ENCODE results near the gene KCNT1. TPM values are rescaled to one million over a fixed set of nuclear protein-coding genes. Genes with fewer than 3 reads are reported as not detected.

Gene KCNT1
- total RNA-seq, 4 donors from 2014 or later = 0.06 to 0.17 TPM; not detected in 2

- no peak for DNase-seq (ENCODE audit: extremely low spot score)
- H3K9me3 ChIP-seq = peaks cover 0 to 12% (median 10%) of the 10 kb centered on the region in 4 donors
- 90% methylated on average over 26 of the region's 26 CpGs for WGBS
- intact Hi-C loops (cut with DNase I) = no loop called here
- H3K4me3 ChIP-seq = no peak overlapping the region
- H3K36me3 ChIP-seq = no peaks in the 10 kb centered on the region
- H3K27ac ChIP-seq (replicated peaks in 1 of 4) = no peak overlapping the region
- peaks cover 0 to 69% (median 5%) of the 10 kb centered on the region in 4 donors for H3K27me3 ChIP-seq
- H3K4me1 ChIP-seq = no peaks in the 10 kb centered on the region
- TF ChIP-seq POLR2A (IDR thresholded peaks at IDR 0.05; ENCODE audit: low read depth) = no peak
- TF ChIP-seq EP300 (IDR thresholded peaks at IDR 0.05) = no peak
- no peak for TF ChIP-seq CTCF (IDR thresholded peaks at IDR 0.05)
- no peak for TF ChIP-seq POLR2AphosphoS5 (IDR thresholded peaks at IDR 0.05)
Observed at GRCh38 chr9:135770771-135771170, 68.8 kb downstream of the KCNT1 start.

DNA sequence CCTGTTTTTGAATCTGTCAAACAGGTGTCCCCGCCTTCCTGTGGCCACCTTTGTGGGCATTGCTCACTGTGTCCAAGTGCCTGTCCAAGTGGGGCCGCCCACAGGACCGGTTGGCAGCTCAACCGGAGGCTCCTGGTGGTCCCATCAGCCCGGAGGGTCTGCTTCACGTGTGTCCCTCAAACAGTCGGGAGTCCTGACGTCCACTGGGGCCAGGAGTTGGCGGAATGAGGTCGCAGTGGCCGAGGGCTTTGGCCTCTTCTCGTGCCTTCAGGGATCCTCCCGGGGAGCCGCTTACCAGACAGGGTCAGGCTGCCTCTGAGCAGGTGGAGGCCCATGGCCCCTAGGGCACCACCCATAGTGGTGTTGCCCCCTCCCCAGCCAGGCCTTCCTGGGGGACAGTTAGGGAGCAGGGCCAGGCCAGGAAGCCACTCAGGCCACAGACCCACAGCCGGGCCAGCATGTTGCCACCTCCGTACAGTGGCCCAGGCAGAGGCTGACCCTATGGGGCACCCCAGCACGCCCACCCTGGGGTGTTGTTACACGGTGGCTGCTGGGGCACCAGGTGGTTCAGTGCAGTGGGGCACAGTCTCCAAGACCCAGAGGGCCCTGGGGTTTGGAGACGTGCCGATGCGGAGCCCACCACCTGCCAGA, 69.5 kb downstream of the KCNT1 start:
- H3K27ac ChIP-seq (replicated peaks in 1 of 4) = no peak overlapping the region
- TF ChIP-seq POLR2A (IDR thresholded peaks at IDR 0.05; ENCODE audit: low read depth) (no peak), CTCF (IDR thresholded peaks at IDR 0.05) (no peak), EP300 (IDR thresholded peaks at IDR 0.05) (no peak), POLR2AphosphoS5 (IDR thresholded peaks at IDR 0.05) (no peak)
- H3K4me1 ChIP-seq = no peaks in the 10 kb centered on the region
- intact Hi-C loops (cut with DNase I) = no loop called here
- no peaks in the 10 kb centered on the region for H3K36me3 ChIP-seq
- H3K9me3 ChIP-seq = peaks cover 0 to 4% (median 3%) of the 10 kb centered on the region in 4 donors
- 80% methylated on average over 3 of the region's 21 CpGs for WGBS
- peaks cover 0 to 69% (median 5%) of the 10 kb centered on the region in 4 donors for H3K27me3 ChIP-seq
- no peak for DNase-seq (ENCODE audit: extremely low spot score)
- H3K4me3 ChIP-seq = no peak overlapping the region

- Histone ChIP-seq H3K4me1 (no peaks in the 10 kb centered on the region), H3K27me3 (peaks cover 0 to 69% (median 5%) of the 10 kb centered on the region in 4 donors), H3K36me3 (no peaks in the 10 kb centered on the region), H3K9me3 (no peaks in the 10 kb centered on the region), H3K27ac (replicated peaks in 1 of 4) (no peak overlapping the region), H3K4me3 (no peak overlapping the region)
- 70% methylated on average over 2 of the region's 13 CpGs for WGBS
- no peak for DNase-seq (ENCODE audit: extremely low spot score)
- TF ChIP-seq POLR2A (IDR thresholded peaks at IDR 0.05; ENCODE audit: low read depth) (no peak), EP300 (IDR thresholded peaks at IDR 0.05) (no peak), CTCF (IDR thresholded peaks at IDR 0.05) (no peak), POLR2AphosphoS5 (IDR thresholded peaks at IDR 0.05) (no peak)
- intact Hi-C loops (cut with DNase I) = no loop called here
Observed at GRCh38 chr9:135772056-135772646, 70.2 kb downstream of the KCNT1 start.

DNA sequence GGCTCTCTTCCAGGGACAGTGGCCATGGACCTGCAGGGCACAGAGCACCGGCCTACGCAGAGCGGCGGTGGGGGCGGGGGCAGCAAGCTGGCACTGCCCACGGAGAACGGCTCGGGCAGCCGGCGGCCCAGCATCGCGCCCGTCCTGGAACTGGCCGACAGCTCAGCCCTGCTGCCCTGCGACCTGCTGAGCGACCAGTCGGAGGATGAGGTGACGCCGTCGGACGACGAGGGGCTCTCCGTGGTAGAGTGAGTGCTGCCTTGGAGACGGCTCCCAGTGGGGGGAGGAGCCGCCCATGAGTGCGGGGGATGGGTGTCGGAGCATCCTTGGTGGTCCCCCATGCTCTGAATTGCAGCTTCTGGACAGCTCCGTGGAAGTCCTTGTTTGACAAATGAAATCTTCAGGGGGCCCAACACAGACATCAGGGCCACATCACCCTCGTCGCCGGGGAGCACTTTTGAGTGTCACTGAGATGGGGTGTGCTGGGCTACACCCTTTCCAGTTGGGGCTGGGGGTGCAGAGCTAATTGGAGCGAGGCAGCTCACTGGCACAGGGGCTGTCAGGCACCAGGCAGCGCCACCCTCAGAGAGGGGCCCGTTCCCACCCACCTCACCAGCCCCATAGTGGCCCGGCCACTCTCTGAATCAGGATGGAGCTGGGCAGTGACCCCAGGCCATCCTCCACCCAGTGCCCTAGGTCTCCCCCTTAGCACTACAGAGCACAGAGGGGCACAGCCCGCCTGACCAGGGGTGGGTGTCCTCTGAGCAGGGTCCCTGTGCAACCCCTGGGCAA, 70.9 kb downstream of the KCNT1 start:
- 77% methylated on average over 19 of the region's 36 CpGs for WGBS
- no peaks in the 10 kb centered on the region for H3K36me3 ChIP-seq
- H3K4me1 ChIP-seq = no peaks in the 10 kb centered on the region
- peaks cover 0 to 61% (median 5%) of the 10 kb centered on the region in 4 donors for H3K27me3 ChIP-seq
- no peak overlapping the region for H3K4me3 ChIP-seq
- H3K9me3 ChIP-seq = no peaks in the 10 kb centered on the region
- DNase-seq (ENCODE audit: extremely low spot score) = no peak
- TF ChIP-seq POLR2AphosphoS5 (IDR thresholded peaks at IDR 0.05) (no peak), CTCF (IDR thresholded peaks at IDR 0.05) (no peak), EP300 (IDR thresholded peaks at IDR 0.05) (no peak), POLR2A (IDR thresholded peaks at IDR 0.05; ENCODE audit: low read depth) (no peak)
- intact Hi-C loops (cut with DNase I) = no loop called here
- H3K27ac ChIP-seq (replicated peaks in 1 of 4) = no peak overlapping the region
